ENCODE measurements around the gene LMNA. TPM values are rescaled to one million over a fixed set of nuclear protein-coding genes. Genes with fewer than 3 reads are reported as not detected.

The LMNA gene
- total RNA-seq, 4 donors from 2014 or later: 143 to 244 (median 220) TPM

DNA sequence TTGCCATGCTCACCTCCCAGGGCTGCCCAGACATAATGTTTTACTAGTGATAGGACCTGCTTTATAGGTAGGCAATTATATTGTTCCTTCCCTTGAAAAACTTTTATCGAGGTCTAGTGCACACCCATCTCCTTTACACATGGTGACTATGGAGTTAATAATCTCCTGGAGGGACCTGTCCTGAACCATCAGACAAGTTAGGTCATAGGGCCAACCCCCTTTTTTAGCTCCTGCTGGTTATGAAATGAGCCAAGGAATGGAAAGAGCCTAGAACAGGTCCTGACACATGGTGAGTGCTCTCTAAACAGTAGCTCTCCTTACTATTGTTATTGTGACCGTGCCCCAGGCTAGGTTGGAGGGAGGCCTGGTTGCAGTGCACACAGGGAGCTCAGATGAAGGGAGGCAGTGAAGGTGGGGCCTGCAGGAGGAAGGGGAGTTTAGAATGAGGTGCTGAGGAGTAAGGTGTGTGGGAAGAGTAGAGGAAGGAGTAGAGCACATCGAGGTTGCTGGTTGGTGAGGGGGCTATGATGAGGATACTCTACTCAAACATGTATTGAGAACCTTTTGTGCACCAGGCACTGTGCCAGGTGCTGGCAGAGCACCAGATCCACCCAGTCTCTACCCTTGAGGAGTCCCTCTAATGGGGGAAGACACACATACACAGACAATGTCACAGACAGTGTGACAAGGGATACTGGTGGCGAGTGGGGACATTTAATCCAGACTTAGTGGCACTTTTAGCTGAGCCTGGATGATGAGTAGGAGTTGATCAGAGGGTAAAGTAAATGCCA is 14.1 kb upstream of the LMNA start:
- Histone ChIP-seq H3K27me3 (no peaks in the 10 kb centered on the region), H3K36me3 (no peaks in the 10 kb centered on the region), H3K4me3 (no peak overlapping the region), H3K4me1 (peaks cover 40 to 42% of the 10 kb centered on the region in 2 donors), H3K9me3 (no peaks in the 10 kb centered on the region), H3K27ac (no peak overlapping the region)
- ATAC-seq (no peak), DNase-seq (no peak)
- intact Hi-C loops (cut with DNase I; ENCODE audit: low total_unique reads) (loop anchor here (10.0 kb wide), 1 partner anchor 364 kb away; no protein-coding TSS in a partner anchor), in situ Hi-C loops (cut with MboI; ENCODE audit: low sequenced_read_pairs in 4 of 4) (loop anchor here in 1 of 4 donors (25.0 kb wide), 1 partner anchor 387 kb away; no protein-coding TSS in a partner anchor)
- TF ChIP-seq POLR2A (IDR thresholded peaks at IDR 0.05): no peak
- TF ChIP-seq, protein P1, sequence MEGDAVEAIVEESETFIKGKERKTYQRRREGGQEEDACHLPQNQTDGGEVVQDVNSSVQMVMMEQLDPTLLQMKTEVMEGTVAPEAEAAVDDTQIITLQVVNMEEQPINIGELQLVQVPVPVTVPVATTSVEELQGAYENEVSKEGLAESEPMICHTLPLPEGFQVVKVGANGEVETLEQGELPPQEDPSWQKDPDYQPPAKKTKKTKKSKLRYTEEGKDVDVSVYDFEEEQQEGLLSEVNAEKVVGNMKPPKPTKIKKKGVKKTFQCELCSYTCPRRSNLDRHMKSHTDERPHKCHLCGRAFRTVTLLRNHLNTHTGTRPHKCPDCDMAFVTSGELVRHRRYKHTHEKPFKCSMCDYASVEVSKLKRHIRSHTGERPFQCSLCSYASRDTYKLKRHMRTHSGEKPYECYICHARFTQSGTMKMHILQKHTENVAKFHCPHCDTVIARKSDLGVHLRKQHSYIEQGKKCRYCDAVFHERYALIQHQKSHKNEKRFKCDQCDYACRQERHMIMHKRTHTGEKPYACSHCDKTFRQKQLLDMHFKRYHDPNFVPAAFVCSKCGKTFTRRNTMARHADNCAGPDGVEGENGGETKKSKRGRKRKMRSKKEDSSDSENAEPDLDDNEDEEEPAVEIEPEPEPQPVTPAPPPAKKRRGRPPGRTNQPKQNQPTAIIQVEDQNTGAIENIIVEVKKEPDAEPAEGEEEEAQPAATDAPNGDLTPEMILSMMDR (IDR thresholded peaks at IDR 0.05 in 4 of 5, conservative IDR thresholded peaks at IDR 0.05 in 1 of 5): no peak

DNA sequence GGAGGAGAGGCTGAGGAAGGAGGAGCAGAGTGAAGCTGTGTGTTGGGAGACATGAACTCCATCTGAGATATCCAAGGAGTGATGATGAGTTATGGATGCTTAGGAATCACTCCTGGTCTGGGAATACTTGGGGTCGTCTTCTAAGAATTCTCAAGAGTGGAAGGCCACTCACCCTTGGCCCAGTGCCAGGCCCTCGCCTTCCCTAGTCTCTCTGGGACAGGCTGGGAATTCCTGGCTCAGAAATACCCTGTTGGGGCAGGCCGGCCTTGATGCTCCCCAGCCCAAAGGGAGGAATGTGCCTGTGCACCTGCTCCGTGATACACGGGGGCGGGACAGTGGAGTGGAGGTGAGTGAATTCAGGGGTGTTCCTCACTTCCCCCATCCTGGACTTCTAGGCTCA is 12.6 kb upstream of the LMNA start:
- TF ChIP-seq, protein P1 (IDR thresholded peaks at IDR 0.05 in 4 of 5, conservative IDR thresholded peaks at IDR 0.05 in 1 of 5): no peak
- no peak for TF ChIP-seq POLR2A (IDR thresholded peaks at IDR 0.05)
- no peaks in the 10 kb centered on the region for H3K27me3 ChIP-seq
- no peak overlapping the region for H3K4me3 ChIP-seq
- in situ Hi-C loops (cut with MboI; ENCODE audit: low sequenced_read_pairs in 4 of 4): loop anchor here in 1 of 4 donors (25.0 kb wide), 1 partner anchor 385 kb away; no protein-coding TSS in a partner anchor
- DNase-seq (no peak), ATAC-seq (no peak)
- peak overlapping the region in 3 of 4 donors; percentile 98 to 99 (median 98) for H3K27ac ChIP-seq
- H3K9me3 ChIP-seq: no peaks in the 10 kb centered on the region
- no peaks in the 10 kb centered on the region for H3K36me3 ChIP-seq
- intact Hi-C loops (cut with DNase I; ENCODE audit: low total_unique reads): loop anchor here (10.0 kb wide), 1 partner anchor 363 kb away; no protein-coding TSS in a partner anchor
- H3K4me1 ChIP-seq: peaks cover 44 to 48% of the 10 kb centered on the region in 2 donors

DNA sequence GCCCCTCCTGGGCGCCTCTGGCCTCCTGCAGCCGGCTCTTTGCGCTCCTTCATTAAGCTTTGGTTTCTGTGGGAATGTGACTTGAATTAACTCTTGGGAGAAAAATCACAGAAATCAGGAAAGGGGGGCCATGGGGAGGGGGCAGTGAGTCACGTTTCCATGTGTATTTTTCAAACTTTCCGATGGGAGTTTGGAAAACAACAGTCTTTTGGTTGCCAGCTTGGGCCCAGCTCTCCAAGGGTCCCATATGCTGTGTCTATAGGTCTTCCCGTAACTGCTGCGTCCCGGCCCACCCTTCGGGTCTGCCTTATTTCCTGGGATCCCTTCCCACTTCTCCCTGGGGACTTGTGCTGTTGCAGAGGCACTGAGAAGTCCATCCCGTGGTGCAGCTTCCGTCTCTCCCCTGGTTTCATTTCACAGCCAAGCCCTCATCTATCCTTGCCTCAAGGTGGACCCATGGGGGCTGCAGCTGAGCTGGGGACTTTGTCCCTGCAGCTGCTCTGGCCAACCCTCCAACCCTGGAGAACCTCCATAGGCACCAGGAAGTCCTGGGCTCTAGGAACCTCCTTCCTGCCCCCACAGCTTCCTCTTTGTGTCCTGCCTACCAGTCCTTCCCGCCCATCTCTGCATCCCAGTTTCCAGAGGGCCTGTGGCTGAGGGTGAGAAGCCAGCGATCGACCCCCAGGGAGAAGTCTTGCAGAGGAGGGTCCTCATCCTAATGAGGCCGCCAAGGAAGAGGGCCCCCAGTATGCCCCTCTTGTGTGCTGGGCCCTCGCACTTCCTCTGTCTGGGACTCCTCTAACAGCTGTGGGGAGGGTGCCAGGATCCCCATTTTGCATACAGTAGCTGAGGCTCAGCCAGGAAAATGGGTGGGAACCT is 11.6 kb upstream of the LMNA start:
- DNase-seq (no peak), ATAC-seq (no peak)
- intact Hi-C loops (cut with DNase I; ENCODE audit: low total_unique reads): loop anchor here (10.0 kb wide), 1 partner anchor 362 kb away; no protein-coding TSS in a partner anchor
- H3K27me3 ChIP-seq: no peaks in the 10 kb centered on the region
- H3K4me1 ChIP-seq: peaks cover 47 to 57% of the 10 kb centered on the region in 2 donors
- H3K27ac ChIP-seq: peak overlapping the region; percentile 96 to 99 (median 98)
- in situ Hi-C loops (cut with MboI; ENCODE audit: low sequenced_read_pairs in 4 of 4): loop anchor here in 1 of 4 donors (25.0 kb wide), 1 partner anchor 384 kb away; no protein-coding TSS in a partner anchor
- TF ChIP-seq POLR2A (IDR thresholded peaks at IDR 0.05): no peak
- TF ChIP-seq, protein P1 (IDR thresholded peaks at IDR 0.05 in 4 of 5, conservative IDR thresholded peaks at IDR 0.05 in 1 of 5): no peak
- H3K36me3 ChIP-seq: no peaks in the 10 kb centered on the region
- no peaks in the 10 kb centered on the region for H3K9me3 ChIP-seq
- no peak overlapping the region for H3K4me3 ChIP-seq

DNA sequence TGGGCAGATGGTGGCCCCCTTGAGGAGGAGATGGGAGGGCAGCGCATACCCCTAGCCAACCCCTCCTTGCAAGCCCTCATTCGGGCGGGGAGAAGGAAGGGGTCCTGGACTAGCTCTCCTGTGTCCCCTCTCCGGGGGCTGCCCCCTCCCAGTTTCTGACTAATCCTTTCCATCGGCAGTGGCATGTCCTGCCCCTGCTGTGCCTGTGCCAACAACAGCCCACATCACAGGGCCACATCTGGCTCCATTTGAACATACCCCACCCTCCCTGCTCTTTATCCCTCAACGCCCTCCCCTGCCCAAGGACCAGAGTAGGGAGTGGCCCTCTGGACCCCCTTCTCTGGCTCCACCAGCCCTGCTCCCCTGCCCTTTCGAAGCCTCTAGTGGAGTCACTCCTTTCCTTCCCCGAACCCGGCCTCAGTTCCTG is 11.0 kb upstream of the LMNA start:
- Histone ChIP-seq H3K9me3 (no peaks in the 10 kb centered on the region), H3K27ac (peak overlapping the region; percentile 96 to 99 (median 98)), H3K4me1 (peaks cover 54 to 62% of the 10 kb centered on the region in 2 donors), H3K4me3 (no peak overlapping the region), H3K27me3 (no peaks in the 10 kb centered on the region), H3K36me3 (no peaks in the 10 kb centered on the region)
- intact Hi-C loops (cut with DNase I; ENCODE audit: low total_unique reads) (loop anchor here (10.0 kb wide), 1 partner anchor 361 kb away; no protein-coding TSS in a partner anchor), in situ Hi-C loops (cut with MboI; ENCODE audit: low sequenced_read_pairs in 4 of 4) (loop anchor here in 1 of 4 donors (25.0 kb wide), 1 partner anchor 384 kb away; no protein-coding TSS in a partner anchor)
- no peak for DNase-seq
- no peak for ATAC-seq
- TF ChIP-seq POLR2A (IDR thresholded peaks at IDR 0.05): no peak
- TF ChIP-seq, protein P1 (IDR thresholded peaks at IDR 0.05 in 4 of 5, conservative IDR thresholded peaks at IDR 0.05 in 1 of 5): no peak

Measured in gastrocnemius medialis (tissue), 4 donors.